Gastrocnemius medialis (tissue), 4 donors: Measurements from ENCODE around the gene GALNT9.

Experiments
- POLR2A ChIP-seq, 2 donors: fragments of 450-650 bp; IDR thresholded peaks; one replicate each; pipeline ENCODE4 v1.6.1; 2017; ENCODE audit warnings: antibody characterized with exemption in 2 of 2, mild to moderate bottlenecking in 2 of 2, moderate library complexity in 2 of 2
- TF ChIP-seq, protein P1 (sequence below), 5 experiments: fragments of 450-650 bp in 3 of 5; fragments of 200-600 bp in 2 of 5; sonication (generic) in 2 of 5; IDR thresholded peaks in 4 of 5; conservative IDR thresholded peaks in 1 of 5; 1 replicate in 4 of 5; 2 replicates in 1 of 5; pipeline ENCODE4 v1.5.1; 2016 to 2019; ENCODE audit warnings: antibody characterized with exemption in 5 of 5, mild to moderate bottlenecking in 3 of 5, moderate library complexity in 3 of 5

GRCh38 chr12:132343294-132344004 is 14.1 kb upstream of the GALNT9 start:
- TF ChIP-seq, protein P1, sequence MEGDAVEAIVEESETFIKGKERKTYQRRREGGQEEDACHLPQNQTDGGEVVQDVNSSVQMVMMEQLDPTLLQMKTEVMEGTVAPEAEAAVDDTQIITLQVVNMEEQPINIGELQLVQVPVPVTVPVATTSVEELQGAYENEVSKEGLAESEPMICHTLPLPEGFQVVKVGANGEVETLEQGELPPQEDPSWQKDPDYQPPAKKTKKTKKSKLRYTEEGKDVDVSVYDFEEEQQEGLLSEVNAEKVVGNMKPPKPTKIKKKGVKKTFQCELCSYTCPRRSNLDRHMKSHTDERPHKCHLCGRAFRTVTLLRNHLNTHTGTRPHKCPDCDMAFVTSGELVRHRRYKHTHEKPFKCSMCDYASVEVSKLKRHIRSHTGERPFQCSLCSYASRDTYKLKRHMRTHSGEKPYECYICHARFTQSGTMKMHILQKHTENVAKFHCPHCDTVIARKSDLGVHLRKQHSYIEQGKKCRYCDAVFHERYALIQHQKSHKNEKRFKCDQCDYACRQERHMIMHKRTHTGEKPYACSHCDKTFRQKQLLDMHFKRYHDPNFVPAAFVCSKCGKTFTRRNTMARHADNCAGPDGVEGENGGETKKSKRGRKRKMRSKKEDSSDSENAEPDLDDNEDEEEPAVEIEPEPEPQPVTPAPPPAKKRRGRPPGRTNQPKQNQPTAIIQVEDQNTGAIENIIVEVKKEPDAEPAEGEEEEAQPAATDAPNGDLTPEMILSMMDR (IDR thresholded peaks at IDR 0.05 in 4 of 5, conservative IDR thresholded peaks at IDR 0.05 in 1 of 5) = no peak
- no peak for TF ChIP-seq POLR2A (IDR thresholded peaks at IDR 0.05)
